Measurements from ENCODE around the gene LGALS1.

Gene LGALS1

GRCh38 chr22:37672920-37673455 is 2.4 kb upstream of the LGALS1 start:
- no peaks in the 10 kb centered on the region for H3F3A ChIP-seq (ENCODE audit: insufficient read depth, low read length)
- H2AFZ ChIP-seq (ENCODE audit: low read length), result no peak overlapping the region
- H4K20me1 ChIP-seq (ENCODE audit: insufficient read depth, low read length), result no peaks in the 10 kb centered on the region
- no peak overlapping the region for H3K4me3 ChIP-seq (ENCODE audit: low read depth, low read length, poor library complexity, severe bottlenecking)
- no peaks in the 10 kb centered on the region for H3K79me2 ChIP-seq (ENCODE audit: insufficient read depth, low read length)
- H3K27ac ChIP-seq (ENCODE audit: low read depth, low read length, poor library complexity, severe bottlenecking), result peak overlapping the region; percentile 55
- no peaks in the 10 kb centered on the region for H3K9me3 ChIP-seq (ENCODE audit: low read length)
- no peaks in the 10 kb centered on the region for H3K9me2 ChIP-seq (ENCODE audit: low read depth, low read length)
- no peaks in the 10 kb centered on the region for H3K27me3 ChIP-seq (ENCODE audit: insufficient read depth, low read length)
- peaks cover 32% of the 10 kb centered on the region for H3K4me1 ChIP-seq (ENCODE audit: insufficient read depth, low read length, severe bottlenecking)
- no peak overlapping the region for H3K4me2 ChIP-seq (ENCODE audit: low read length)
- TF ChIP-seq CTCF (IDR thresholded peaks at IDR 0.05; ENCODE audit: low read length), result no peak
- TF ChIP-seq EZH2 (IDR thresholded peaks at IDR 0.05; ENCODE audit: borderline replicate concordance, low read length), result no peak
- H3K9ac ChIP-seq (ENCODE audit: low read length), result no peak overlapping the region
- peaks cover 8% of the 10 kb centered on the region; the same call in 1 of the 2 replicates for H3K36me3 ChIP-seq (ENCODE audit: insufficient read depth, low read length)

- H3K9ac ChIP-seq (ENCODE audit: low read length), result no peak overlapping the region
- H2AFZ ChIP-seq (ENCODE audit: low read length), result no peak overlapping the region
- H3K4me3 ChIP-seq (ENCODE audit: low read depth, low read length, poor library complexity, severe bottlenecking), result no peak overlapping the region
- no peaks in the 10 kb centered on the region for H3K79me2 ChIP-seq (ENCODE audit: insufficient read depth, low read length)
- peaks cover 36% of the 10 kb centered on the region for H3K4me1 ChIP-seq (ENCODE audit: insufficient read depth, low read length, severe bottlenecking)
- H3K9me3 ChIP-seq (ENCODE audit: low read length), result no peaks in the 10 kb centered on the region
- H3K27ac ChIP-seq (ENCODE audit: low read depth, low read length, poor library complexity, severe bottlenecking), result no peak overlapping the region
- H3K27me3 ChIP-seq (ENCODE audit: insufficient read depth, low read length), result no peaks in the 10 kb centered on the region
- H3K36me3 ChIP-seq (ENCODE audit: insufficient read depth, low read length), result no peaks in the 10 kb centered on the region
- TF ChIP-seq EZH2 (IDR thresholded peaks at IDR 0.05; ENCODE audit: borderline replicate concordance, low read length) (no peak), CTCF (IDR thresholded peaks at IDR 0.05; ENCODE audit: low read length) (no peak)
- H4K20me1 ChIP-seq (ENCODE audit: insufficient read depth, low read length), result no peaks in the 10 kb centered on the region
- no peak overlapping the region for H3K4me2 ChIP-seq (ENCODE audit: low read length)
- no peaks in the 10 kb centered on the region for H3F3A ChIP-seq (ENCODE audit: insufficient read depth, low read length)
- no peaks in the 10 kb centered on the region for H3K9me2 ChIP-seq (ENCODE audit: low read depth, low read length)
Observed at GRCh38 chr22:37674248-37674647, 1.2 kb upstream of the LGALS1 start.

- Histone ChIP-seq H2AFZ (ENCODE audit: low read length) (no peak overlapping the region), H4K20me1 (ENCODE audit: insufficient read depth, low read length) (no peaks in the 10 kb centered on the region), H3K27me3 (ENCODE audit: insufficient read depth, low read length) (no peaks in the 10 kb centered on the region), H3K36me3 (ENCODE audit: insufficient read depth, low read length) (no peaks in the 10 kb centered on the region), H3K9me2 (ENCODE audit: low read depth, low read length) (no peaks in the 10 kb centered on the region), H3F3A (ENCODE audit: insufficient read depth, low read length) (no peaks in the 10 kb centered on the region), H3K79me2 (ENCODE audit: insufficient read depth, low read length) (no peaks in the 10 kb centered on the region), H3K4me3 (ENCODE audit: low read depth, low read length, poor library complexity, severe bottlenecking) (peak overlapping the region; percentile 58), H3K9ac (ENCODE audit: low read length) (peak overlapping the region; percentile 65), H3K4me1 (ENCODE audit: insufficient read depth, low read length, severe bottlenecking) (peaks cover 36% of the 10 kb centered on the region), H3K9me3 (ENCODE audit: low read length) (no peaks in the 10 kb centered on the region), H3K4me2 (ENCODE audit: low read length) (peak overlapping the region; percentile 92), H3K27ac (ENCODE audit: low read depth, low read length, poor library complexity, severe bottlenecking) (peak overlapping the region; percentile 92)
- no peak for TF ChIP-seq CTCF (IDR thresholded peaks at IDR 0.05; ENCODE audit: low read length)
- TF ChIP-seq EZH2 (IDR thresholded peaks at IDR 0.05; ENCODE audit: borderline replicate concordance, low read length), result no peak
Observed at GRCh38 chr22:37675930-37676735, 697 bp downstream of the LGALS1 start.

Data from OCI-LY1 (cell line).